GM21723 (cell line): ENCODE results near the gene PRPS1.
"Not testable (repeated sequence)": the region's sequence is repeated elsewhere in the genome, so short reads cannot be mapped to it uniquely, and the experiment has no call there.

Experiments
- ATAC-seq: cut with Tn5 transposase; IDR thresholded peaks from one replicate; pipeline ENCODE4 v1.9.1; 2021; ENCODE audit warnings: mild to moderate bottlenecking, moderate library complexity; ENCODE audit not compliant: unreplicated experiment

Gene PRPS1

DNA sequence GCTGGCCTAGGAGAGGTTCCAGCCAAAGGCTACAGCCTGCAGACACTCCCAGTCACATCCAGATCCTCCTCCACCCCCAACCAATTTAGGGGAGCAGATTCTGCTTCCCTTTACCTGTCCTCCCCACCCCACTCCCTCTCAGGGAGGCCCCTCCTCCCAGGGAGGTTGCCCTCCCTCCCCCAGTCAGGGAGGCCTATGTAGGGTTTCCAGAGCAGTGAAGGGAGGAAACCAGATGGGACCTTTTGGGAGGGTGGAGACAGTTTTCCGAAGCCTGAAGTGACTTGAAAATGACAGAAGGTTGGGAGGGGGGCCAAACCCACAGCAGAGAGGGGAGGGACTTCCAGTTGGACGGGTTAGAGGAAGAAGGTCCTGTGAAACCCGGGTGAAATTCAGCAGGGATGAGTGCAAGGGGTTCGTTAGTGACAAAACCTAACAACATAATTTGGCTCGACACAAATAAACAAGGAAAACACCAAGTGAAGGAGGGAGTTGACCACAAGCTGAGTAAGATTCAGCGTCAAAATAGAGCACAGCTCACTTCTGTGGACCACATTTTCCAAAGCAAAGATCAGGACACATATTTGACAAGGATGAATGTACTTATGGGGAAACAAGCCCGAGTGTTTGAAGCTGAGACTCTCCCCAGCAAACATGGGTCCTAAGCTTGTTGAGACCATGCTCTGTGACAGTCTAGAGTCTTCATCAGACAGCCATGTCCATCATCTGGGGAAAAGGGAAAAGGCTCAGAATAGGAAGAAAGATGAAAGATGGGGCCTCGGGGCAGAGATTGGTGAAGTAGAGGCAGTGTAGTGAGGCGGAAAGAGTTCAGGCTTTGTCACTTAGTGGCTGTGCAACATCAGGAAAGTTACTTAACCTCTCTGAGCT is 46.4 kb downstream of the PRPS1 start:
- ATAC-seq = peak; percentile 34

DNA sequence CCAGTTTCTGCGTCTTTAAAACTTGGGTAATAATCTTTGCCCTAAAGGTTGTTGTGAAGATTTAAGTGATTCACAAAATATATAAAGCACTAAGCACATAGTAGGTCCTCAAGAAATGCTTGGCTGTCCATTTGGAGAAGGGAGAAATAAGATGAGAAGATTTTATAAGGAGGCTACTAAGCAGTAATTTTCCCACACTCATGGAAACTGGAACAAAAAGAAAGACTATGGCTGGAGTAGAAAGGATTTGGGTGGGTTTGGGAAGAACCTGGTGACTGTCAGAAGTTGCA is 47.0 kb downstream of the PRPS1 start:
- ATAC-seq = no peak

GRCh38 chrX:107675823-107676555 is 47.7 kb downstream of the PRPS1 start:
- ATAC-seq = no peak

GRCh38 chrX:107676559-107677378 is 48.5 kb downstream of the PRPS1 start:
- peak; percentile 18 for ATAC-seq

DNA sequence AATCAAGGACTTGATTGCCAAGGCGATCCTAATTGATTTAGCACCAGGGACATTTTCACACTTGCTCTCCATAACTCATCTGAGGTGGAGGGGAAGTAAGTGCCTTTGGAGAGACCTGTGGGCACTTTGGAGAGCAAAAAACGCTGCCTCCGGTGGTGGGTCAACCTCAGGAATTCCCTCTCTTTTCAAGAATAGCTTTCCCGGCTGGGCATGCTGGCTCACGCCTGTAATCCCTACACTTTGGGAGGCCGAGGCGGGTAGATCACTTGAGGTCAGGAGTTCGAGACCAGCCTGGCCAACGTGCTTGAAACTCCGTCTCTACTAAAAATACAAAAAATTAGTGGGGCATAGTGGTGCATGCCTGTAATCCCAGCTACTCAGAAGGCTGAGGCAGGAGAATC is 49.2 kb downstream of the PRPS1 start:
- no peak for ATAC-seq

DNA sequence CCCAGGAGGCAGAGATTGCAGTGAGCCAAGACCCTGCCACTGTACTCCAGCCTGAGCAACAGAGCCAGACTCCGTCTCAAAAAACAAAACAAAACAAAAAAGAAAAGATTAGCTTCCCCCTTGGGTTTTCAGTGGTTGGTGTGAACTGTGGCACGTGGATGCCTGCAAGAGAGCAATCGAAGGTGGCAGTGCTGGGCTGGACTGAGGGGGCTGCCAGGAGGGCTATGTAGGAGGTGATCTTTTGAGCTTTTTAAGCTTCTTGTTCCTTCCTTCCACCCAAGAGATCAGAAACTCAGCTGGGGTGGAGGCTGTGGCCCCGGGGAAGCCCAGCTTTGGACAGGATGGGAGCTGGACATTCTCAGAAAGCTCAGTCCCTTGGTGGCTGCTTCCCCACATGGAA is 49.6 kb downstream of the PRPS1 start:
- ATAC-seq = no peak

GRCh38 chrX:107678957-107679740 is 50.8 kb downstream of the PRPS1 start:
- ATAC-seq = no peak

DNA sequence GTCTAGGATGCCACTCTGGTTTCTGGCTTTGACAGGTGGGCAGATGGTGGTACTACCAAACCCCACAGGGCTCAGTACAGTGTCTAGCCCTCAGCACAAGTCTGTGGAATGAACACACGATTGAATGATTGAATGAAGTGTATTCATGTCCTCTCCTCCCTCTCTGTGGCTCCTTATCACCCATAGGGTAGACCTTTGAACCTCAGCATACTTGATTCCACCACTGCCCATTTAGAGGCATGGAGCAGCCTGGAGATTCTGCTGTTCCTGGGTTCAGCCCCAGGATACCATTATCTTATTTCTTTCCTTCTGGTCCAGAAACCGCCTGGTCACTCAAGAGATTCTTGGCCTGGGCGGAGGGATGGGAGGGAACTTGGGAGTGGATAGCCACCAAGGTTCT is 53.9 kb downstream of the PRPS1 start:
- no peak for ATAC-seq

GRCh38 chrX:107683124-107683895 is 55.0 kb downstream of the PRPS1 start:
- ATAC-seq = no peak

DNA sequence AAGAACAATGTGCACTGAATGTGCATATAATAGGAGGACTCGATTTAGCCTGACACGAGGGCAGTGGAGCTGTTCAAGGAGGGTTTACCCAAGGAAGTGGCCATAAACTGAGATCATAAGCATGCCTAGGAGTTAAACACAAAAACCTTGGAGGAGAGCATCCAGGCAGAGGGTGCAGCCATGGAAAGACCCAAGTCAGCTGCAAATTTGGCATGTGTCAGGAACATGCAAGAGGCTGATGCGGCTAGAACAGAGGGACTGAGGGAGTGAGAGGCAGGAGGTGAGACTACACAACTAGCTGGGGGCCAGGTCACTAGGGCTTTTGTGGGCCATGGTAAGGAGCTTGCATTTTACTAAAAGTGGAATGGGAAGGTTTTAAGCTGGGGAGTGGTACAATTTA is 55.6 kb downstream of the PRPS1 start:
- ATAC-seq = no peak

DNA sequence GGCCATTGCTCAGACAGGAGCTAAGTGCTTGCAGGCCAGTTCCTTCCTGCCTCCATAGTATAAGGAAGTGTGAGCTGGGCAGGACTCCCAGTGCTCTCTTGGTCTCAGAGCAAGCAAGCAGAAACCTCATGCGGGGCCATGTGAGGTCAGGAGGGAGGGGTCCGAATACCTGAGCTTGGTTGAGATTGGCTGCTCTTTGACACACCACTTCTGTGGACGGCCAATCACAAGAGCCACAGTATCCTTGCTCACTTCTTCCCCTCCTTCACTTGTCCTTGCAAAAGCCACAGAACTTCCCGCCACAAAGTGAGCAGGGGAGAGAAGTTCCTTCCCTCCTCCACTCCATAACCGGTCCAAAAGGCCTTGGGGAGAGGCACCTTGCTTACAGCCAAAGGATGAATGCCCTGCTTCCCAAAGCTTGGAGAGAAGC is 56.7 kb downstream of the PRPS1 start:
- peak; percentile 95 for ATAC-seq

GRCh38 chrX:107685586-107685985 is 57.3 kb downstream of the PRPS1 start:
- not testable (repeated sequence) for ATAC-seq

DNA sequence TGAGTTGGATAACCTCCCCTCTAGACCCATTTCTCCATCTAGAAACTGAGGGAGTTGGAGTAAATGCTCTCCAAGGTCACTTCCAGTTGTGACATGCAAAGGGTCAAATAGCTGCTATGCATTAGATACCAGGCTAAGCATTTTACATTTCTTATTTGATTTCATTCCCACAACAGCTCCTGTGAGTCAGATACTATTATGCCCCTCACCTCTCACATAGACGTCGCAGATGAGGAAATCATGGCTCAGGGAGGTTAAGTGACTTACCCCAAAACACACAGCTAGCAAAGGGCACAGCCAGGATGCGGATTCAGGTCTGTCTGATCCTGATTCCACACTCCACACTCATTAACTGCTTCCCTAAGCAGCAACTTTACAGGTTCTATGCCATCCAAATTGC is 57.7 kb downstream of the PRPS1 start:
- no peak for ATAC-seq

- no peak for ATAC-seq
These were observed 58.5 kb downstream of the PRPS1 start for GRCh38 chrX:107686792-107687191.

DNA sequence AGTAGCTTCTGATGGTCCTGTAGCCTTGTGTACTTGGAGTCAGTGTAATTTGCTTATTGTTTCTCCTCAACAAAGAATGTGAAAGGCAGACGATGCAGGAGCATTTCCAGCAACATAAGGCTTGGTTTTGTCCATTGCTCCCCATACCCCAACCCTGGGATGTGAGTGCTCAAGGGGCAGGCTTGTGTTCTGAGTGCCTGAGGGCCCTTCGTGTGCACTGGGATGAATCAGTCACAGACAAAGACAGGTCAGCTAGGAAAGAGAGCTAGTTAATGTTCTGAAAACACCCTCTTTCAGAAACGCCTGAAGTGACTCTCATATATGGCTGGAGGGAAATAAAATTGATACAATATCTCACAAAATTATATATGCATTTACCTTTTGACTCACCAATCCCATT is 59.1 kb downstream of the PRPS1 start:
- ATAC-seq = no peak

- no peak for ATAC-seq
These were observed 62.7 kb downstream of the PRPS1 start for GRCh38 chrX:107691024-107691448.

DNA sequence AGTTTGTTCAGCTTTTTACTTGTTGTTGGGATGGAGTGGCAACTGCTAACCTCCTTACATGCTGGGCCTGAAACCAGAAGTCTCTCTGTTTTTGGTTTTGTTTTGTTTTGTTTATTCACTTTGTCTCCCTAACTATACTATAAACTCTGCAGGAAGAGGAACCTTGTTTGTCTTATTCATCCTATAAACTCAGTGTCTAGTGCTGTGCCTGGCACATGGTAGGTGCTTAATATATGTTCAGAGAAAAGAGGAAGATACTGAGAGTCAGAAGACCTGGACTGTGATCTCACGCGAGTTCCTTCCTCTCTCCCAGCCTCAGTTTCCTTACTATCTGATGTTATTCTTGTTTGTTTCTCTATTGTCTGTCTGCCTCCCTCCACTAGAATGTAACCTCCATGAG is 71.3 kb downstream of the PRPS1 start:
- ATAC-seq = no peak

GRCh38 chrX:107700317-107700774 is 72.0 kb downstream of the PRPS1 start:
- no peak for ATAC-seq
